ENCODE data around the gene ELAVL1.

GRCh38 chr19:7965259-7965841, 40.1 kb downstream of the ELAVL1 start:
- TF ChIP-seq, protein P1, sequence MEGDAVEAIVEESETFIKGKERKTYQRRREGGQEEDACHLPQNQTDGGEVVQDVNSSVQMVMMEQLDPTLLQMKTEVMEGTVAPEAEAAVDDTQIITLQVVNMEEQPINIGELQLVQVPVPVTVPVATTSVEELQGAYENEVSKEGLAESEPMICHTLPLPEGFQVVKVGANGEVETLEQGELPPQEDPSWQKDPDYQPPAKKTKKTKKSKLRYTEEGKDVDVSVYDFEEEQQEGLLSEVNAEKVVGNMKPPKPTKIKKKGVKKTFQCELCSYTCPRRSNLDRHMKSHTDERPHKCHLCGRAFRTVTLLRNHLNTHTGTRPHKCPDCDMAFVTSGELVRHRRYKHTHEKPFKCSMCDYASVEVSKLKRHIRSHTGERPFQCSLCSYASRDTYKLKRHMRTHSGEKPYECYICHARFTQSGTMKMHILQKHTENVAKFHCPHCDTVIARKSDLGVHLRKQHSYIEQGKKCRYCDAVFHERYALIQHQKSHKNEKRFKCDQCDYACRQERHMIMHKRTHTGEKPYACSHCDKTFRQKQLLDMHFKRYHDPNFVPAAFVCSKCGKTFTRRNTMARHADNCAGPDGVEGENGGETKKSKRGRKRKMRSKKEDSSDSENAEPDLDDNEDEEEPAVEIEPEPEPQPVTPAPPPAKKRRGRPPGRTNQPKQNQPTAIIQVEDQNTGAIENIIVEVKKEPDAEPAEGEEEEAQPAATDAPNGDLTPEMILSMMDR (IDR thresholded peaks at IDR 0.05; ENCODE audit: low read length), result no peak
- no peak for TF ChIP-seq EZH2 (optimal IDR thresholded peaks at IDR 0.05; ENCODE audit: low read depth, low read length)
- no peak for TF ChIP-seq EZH2phosphoT487 (IDR thresholded peaks at IDR 0.05; ENCODE audit: low read length)

All from MM.1S (cell line).